T-helper 2 cell treated with Interferon-gamma antibody and Interleukin-4, amounts not matched to agents 100 ng/mL and 5 ng/mL, for 36 hours (primary cell): Measurements from ENCODE around the gene HOXC9. TPM values are rescaled to one million over a fixed set of nuclear protein-coding genes. Genes with fewer than 3 reads are reported as not detected.

Experiments used
- intact Hi-C: fragments of 100-400 bp; cut with micrococcal nuclease; formaldehyde crosslinking; loops from one replicate; pipeline ENCODE4 v1.15.1; 2023
- total RNA-seq: library from RNA; stranded (reverse); gene quantifications from 2 replicates; pipeline ENCODE4 v1.2.3, GENCODE V29; 2022

HOXC9 gene
- total RNA-seq, 1 donor from 2014 or later: not detected

GRCh38 chr12:54045868-54046521 lies 46.0 kb downstream of the HOXC9 start:
- intact Hi-C loops: no loop called here

- intact Hi-C loops: no loop called here
These were observed 46.8 kb downstream of the HOXC9 start for GRCh38 chr12:54046809-54047159.

DNA sequence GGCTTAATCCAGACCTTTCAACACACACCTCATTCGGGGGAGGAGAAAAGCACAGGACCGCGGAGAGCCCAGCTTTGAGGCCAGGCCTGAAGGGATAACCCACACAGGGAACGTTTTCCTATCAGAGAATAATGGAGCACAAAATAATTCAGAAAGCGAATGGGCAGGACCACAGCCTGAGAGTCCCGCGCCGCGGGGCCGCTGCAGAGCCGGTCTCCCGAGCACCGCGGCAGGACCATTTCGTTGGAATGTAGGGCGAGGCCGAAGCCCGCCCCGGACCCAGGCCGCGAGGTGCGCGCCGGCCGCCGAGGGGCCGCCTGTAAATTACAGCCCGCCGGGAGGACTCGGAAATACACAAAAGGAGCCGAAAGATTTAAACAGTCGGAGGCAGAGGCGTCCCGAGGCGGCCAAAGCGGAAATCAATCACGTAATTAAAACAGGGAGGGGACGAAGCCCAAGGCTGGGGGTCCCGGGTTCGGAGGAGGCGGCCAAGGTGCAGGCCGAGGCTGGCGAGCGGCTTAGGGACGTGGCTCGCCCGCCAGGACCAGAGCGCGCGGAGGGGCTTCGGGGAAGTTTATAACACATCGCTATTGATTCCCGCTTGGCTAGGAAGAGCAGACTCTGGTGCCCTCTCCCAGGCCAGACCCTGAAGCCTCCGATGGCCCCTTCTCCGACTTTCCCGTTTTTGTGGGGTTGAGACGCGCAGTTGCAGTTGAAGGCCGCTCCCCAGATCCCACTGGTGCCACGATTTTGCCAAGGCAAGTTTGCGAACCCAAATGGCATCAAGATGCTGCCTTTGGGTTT lies 47.4 kb downstream of the HOXC9 start:
- intact Hi-C loops: no loop called here

DNA sequence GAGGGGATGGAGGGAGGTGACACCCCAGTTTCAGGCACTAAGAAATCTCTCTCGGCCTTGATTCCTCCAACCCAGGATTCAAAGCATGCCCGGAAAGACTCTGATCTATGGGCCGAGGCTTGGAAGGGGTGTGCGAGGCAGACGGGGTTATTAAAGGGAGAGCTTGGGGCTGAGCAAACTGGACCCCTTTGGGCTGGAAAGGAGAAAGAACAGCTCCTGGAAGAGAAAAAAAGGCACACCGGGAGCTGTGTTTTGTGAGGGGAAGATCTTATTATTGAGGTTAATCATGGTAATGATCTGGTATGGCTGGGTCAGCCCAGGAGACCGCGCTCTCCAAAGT lies 48.0 kb downstream of the HOXC9 start:
- intact Hi-C loops: no loop called here

DNA sequence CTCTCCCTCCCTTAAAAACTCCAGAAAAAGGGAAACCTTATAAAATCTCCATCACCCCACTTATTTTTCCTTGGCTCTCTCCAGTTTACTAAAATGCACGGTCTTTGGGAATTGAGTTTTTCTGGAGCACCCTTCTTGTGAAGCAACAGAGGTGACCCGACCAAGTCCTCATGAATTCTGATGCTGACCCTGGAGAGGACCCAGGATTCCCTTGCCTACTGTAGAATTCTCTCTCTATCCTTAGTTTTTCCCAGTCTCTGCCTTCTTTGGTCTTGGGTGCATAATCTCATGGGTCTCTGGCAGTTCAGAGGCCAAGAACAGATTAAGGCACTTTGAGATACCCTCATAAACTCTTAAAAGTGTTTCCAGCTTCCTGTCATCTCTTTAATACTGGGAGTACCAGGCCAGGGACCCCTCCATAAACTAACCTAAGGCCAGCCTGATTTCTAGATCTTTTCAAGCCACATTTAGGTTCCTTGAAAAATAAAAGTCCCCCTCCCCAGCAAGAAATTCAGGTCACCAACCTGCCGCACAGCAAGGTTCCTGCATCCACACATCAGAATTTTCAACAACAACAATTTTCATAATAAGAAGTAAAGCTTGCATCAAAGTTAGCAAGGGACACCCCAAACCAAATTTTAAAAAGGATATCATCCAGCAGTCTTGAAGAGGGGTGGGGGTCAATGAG lies 48.6 kb downstream of the HOXC9 start:
- intact Hi-C loops: no loop called here

DNA sequence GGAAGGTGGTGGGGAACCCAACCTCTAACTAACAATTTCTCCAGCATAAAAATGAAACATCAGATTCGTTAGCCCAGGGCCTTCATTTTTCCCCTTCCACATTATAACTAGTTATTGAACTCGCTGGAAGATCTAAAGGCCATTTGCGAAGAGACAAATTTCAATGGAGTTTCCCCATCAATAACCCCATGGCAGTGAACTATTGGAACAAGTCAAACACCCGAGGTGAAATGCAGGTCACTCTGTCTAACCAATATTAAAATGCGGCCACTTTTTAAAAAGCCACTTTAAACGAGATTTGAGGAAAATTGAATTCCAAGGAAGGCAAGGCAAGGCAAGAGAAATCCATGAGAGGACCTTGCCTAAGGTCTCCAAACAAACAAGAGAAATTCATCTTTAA lies 49.1 kb downstream of the HOXC9 start:
- intact Hi-C loops: no loop called here

- intact Hi-C loops: loop anchor here (5.0 kb wide), 3 partner anchors 63 to 113 kb away; partner anchors contain the start of genes HOXC10 and HOXC13
These were observed 50.5 kb downstream of the HOXC9 start for GRCh38 chr12:54050482-54050810.

DNA sequence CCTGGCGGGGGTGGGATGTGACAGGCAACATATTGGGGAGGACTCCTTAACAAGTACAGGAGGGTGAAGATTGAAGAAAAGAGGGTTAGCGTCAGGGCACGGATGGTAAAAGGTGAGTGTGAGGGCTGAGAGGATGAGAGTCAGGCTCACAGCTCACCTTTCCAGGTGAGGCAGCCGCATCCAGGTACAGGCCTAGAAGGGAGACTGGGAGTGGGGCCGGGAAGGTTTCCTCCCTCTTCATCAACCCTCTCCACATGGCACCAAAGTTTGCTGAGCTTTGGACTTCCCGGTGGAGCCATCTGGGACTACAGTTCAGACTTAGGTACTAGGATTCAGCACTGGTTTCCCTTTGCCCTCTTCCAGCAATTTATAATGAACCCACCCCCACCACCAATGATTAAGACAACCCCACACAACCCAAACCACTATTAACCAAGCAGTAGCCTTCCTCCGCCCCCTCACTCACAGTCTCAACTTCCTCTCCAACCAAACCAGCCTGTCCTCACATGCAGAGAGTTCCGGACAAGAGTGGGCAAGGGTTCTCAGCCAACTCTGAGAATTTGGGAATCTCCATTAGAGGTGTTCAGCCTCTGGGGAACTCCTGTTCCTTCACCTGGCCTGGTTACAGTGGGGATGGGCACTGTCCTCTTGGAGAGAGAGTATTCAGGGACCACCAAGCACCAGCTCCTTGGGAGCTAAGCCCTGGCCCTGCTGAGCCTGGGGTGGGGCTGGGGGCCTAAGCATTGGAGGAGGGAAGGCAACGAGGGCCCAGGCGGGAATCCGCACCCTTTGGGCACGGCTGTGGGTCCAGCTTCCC lies 51.3 kb downstream of the HOXC9 start:
- intact Hi-C loops: loop anchor here (5.0 kb wide), 3 partner anchors 64 to 114 kb away; partner anchors contain the start of genes HOXC10 and HOXC13

GRCh38 chr12:54051874-54052437 lies 52.0 kb downstream of the HOXC9 start:
- intact Hi-C loops: loop anchor here (5.0 kb wide), 3 partner anchors 65 to 115 kb away; partner anchors contain the start of genes HOXC10 and HOXC13

GRCh38 chr12:54052438-54053002 lies 52.6 kb downstream of the HOXC9 start:
- intact Hi-C loops: loop anchor here (5.0 kb wide), 3 partner anchors 65 to 115 kb away; partner anchors contain the start of genes HOXC10 and HOXC13

Other genes starting within 250 kb of the HOXC9 start
- gene CISTR, start 248.2 kb upstream of the HOXC9 start, total RNA-seq: not detected in 2 replicates
- gene HOXC13, start 61.3 kb upstream of the HOXC9 start, total RNA-seq: not detected in 2 replicates
- gene HOXC12, start 45.3 kb upstream of the HOXC9 start, total RNA-seq: not detected in 2 replicates
- gene HOXC11, start 27.0 kb upstream of the HOXC9 start, total RNA-seq: not detected in 2 replicates
- gene HOTAIR, start 25.2 kb upstream of the HOXC9 start, total RNA-seq: not detected in 2 replicates
- gene HOXC10, start 15.0 kb upstream of the HOXC9 start, total RNA-seq: not detected in 2 replicates
- not detected in 2 replicates for gene HOXC8, start 8.8 kb downstream of the HOXC9 start, total RNA-seq
- gene HOXC6, start 28.3 kb downstream of the HOXC9 start, total RNA-seq: not detected in 2 replicates
- not detected in 2 replicates for gene HOXC5, start 32.9 kb downstream of the HOXC9 start, total RNA-seq
- not detected in 2 replicates for gene HOXC4, start 53.7 kb downstream of the HOXC9 start, total RNA-seq
- 25.7 and 27.5 TPM in 2 replicates for gene SMUG1, start 188.8 kb downstream of the HOXC9 start, total RNA-seq